Fibroblast of lung (primary cell): ENCODE results near the gene SETBP1. TPM values are rescaled to one million over a fixed set of nuclear protein-coding genes. Genes with fewer than 3 reads are reported as not detected.

ENCODE experiments used
- DNase-seq, 2 donors: peaks; one replicate each; pipeline versions ENCODE4 v3.0.0 to v3.0.0-alpha.2; 2010; ENCODE audit warnings: low read depth in 2 of 2
- H2AFZ ChIP-seq: 2 replicates; pipeline ENCODE4 v1.5.1; 2012; ENCODE audit warnings: low read length, control low read depth, inconsistent platforms
- H3K27ac ChIP-seq: 2 replicates; pipeline ENCODE4 v1.5.1; 2011; ENCODE audit warnings: low read length, control low read depth; ENCODE audit not compliant: insufficient read depth
- H3K27me3 ChIP-seq: 2 replicates; pipeline ENCODE4 v1.5.1; 2011; ENCODE audit warnings: mild to moderate bottlenecking, low read length; ENCODE audit not compliant: control insufficient read depth, insufficient read depth
- H3K36me3 ChIP-seq: 2 replicates; pipeline ENCODE4 v1.5.1; 2011; ENCODE audit warnings: low read length; ENCODE audit not compliant: control insufficient read depth, insufficient read depth
- H3K4me1 ChIP-seq: 2 replicates; pipeline ENCODE4 v1.5.1; 2011; ENCODE audit warnings: low read length; ENCODE audit not compliant: control insufficient read depth, insufficient read depth; ENCODE audit errors: extremely low read depth
- H3K4me2 ChIP-seq: 2 replicates; pipeline ENCODE4 v1.5.1; 2011; ENCODE audit warnings: low read length, control low read depth; ENCODE audit not compliant: insufficient read depth; ENCODE audit errors: extremely low read depth
- H3K4me3 ChIP-seq, 4 experiments: fragments of 200-600 bp in 1 of 4; sonication (generic) in 1 of 4; replicated peaks in 1 of 4; 2 replicates each; pipeline ENCODE4 v1.5.1; 2011 to 2016; ENCODE audit warnings: low read length in 4 of 4, low read depth in 3 of 4, mild to moderate bottlenecking in 3 of 4, control low read depth in 2 of 4, inconsistent platforms in 1 of 4, mixed read lengths in 1 of 4; ENCODE audit not compliant: insufficient read depth in 1 of 4; ENCODE audit errors: control extremely low read depth in 1 of 4
- H3K79me2 ChIP-seq: 2 replicates; pipeline ENCODE4 v1.5.1; 2012; ENCODE audit warnings: mild to moderate bottlenecking, low read length, inconsistent platforms; ENCODE audit not compliant: control insufficient read depth, insufficient read depth
- H3K9ac ChIP-seq: 2 replicates; pipeline ENCODE4 v1.5.1; 2011; ENCODE audit warnings: mild to moderate bottlenecking, low read length, control low read depth; ENCODE audit not compliant: insufficient read depth
- H3K9me3 ChIP-seq: 2 replicates; pipeline ENCODE4 v1.5.1; 2012; ENCODE audit warnings: low read depth, low read length; ENCODE audit not compliant: control insufficient read depth, insufficient read depth
- H4K20me1 ChIP-seq: 2 replicates; pipeline ENCODE4 v1.5.1; 2011; ENCODE audit warnings: low read length; ENCODE audit not compliant: control insufficient read depth, insufficient read depth; ENCODE audit errors: extremely low read depth
- EZH2 ChIP-seq: IDR thresholded peaks from 2 replicates; pipeline ENCODE4 v1.5.1; 2012; ENCODE audit warnings: low read length, control low read depth, mild to moderate bottlenecking; ENCODE audit errors: missing control alignments
- polyA plus RNA-seq, 2 donors: library from polyadenylated mRNA; depleted of rRNA in 1 of 2; stranded (reverse) in 1 of 2; unstranded in 1 of 2; fragments of >200 nt; gene quantifications; 2 replicates each; pipeline ENCODE4 v1.2.1, GENCODE V29; 2011 to 2012; ENCODE audit warnings: missing spikeins in 1 of 2
- total RNA-seq: library from RNA; depleted of rRNA; stranded (reverse); fragments of >200 nt; gene quantifications from 2 replicates; pipeline ENCODE4 v1.2.1, GENCODE V29; 2014
- TF ChIP-seq, protein P1 (sequence below), 2 donors: IDR thresholded peaks in 1 of 2; conservative IDR thresholded peaks in 1 of 2; 1 replicate in 1 of 2; 2 replicates in 1 of 2; pipeline ENCODE4 v1.5.1; 2011 to 2012; ENCODE audit warnings: low read length in 2 of 2, control low read depth in 1 of 2, inconsistent platforms in 1 of 2, low read depth in 1 of 2, mild to moderate bottlenecking in 1 of 2

SETBP1 gene
- total and polyA plus RNA-seq, 2 donors (not counting 1 experiment from before 2014, with no cell fraction given) = 4.5 to 5.4 TPM

DNA sequence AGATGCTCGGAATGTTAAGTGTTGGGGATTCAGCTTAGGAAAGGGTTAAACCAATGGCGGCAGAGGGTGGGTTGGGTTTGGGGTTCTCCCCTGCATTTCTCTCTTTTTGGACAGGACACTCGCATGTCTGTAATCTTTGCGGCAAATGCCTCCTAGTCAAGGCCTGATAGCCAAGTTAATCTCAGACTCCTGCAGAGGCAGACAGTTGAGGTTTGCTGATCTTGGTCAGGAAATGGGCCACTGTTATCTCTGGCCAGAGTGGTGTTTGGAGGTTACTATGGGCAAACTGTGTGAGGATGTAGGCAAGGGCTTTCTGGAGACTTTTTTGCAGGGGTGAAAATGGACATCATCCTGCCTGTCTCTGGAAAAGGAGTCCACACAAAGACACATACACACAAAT, 188.8 kb downstream of the SETBP1 start:
- no peaks in the 10 kb centered on the region for H3K79me2 ChIP-seq
- no peak overlapping the region for H3K9ac ChIP-seq
- H3K27me3 ChIP-seq = no peaks in the 10 kb centered on the region
- H2AFZ ChIP-seq = no peak overlapping the region
- H4K20me1 ChIP-seq = no peaks in the 10 kb centered on the region
- no peak overlapping the region for H3K4me3 ChIP-seq
- TF ChIP-seq, protein P1, sequence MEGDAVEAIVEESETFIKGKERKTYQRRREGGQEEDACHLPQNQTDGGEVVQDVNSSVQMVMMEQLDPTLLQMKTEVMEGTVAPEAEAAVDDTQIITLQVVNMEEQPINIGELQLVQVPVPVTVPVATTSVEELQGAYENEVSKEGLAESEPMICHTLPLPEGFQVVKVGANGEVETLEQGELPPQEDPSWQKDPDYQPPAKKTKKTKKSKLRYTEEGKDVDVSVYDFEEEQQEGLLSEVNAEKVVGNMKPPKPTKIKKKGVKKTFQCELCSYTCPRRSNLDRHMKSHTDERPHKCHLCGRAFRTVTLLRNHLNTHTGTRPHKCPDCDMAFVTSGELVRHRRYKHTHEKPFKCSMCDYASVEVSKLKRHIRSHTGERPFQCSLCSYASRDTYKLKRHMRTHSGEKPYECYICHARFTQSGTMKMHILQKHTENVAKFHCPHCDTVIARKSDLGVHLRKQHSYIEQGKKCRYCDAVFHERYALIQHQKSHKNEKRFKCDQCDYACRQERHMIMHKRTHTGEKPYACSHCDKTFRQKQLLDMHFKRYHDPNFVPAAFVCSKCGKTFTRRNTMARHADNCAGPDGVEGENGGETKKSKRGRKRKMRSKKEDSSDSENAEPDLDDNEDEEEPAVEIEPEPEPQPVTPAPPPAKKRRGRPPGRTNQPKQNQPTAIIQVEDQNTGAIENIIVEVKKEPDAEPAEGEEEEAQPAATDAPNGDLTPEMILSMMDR (conservative IDR thresholded peaks at IDR 0.05 in 1 of 2, IDR thresholded peaks at IDR 0.05 in 1 of 2; ENCODE audit: low read depth in 1 of 2, low read length in 2 of 2) = no peak
- TF ChIP-seq EZH2 = no peak
- H3K4me2 ChIP-seq = no peak overlapping the region
- H3K36me3 ChIP-seq = no peaks in the 10 kb centered on the region
- H3K9me3 ChIP-seq = no peaks in the 10 kb centered on the region
- DNase-seq = no peak
- H3K27ac ChIP-seq = no peak overlapping the region
- H3K4me1 ChIP-seq = no peaks in the 10 kb centered on the region

DNA sequence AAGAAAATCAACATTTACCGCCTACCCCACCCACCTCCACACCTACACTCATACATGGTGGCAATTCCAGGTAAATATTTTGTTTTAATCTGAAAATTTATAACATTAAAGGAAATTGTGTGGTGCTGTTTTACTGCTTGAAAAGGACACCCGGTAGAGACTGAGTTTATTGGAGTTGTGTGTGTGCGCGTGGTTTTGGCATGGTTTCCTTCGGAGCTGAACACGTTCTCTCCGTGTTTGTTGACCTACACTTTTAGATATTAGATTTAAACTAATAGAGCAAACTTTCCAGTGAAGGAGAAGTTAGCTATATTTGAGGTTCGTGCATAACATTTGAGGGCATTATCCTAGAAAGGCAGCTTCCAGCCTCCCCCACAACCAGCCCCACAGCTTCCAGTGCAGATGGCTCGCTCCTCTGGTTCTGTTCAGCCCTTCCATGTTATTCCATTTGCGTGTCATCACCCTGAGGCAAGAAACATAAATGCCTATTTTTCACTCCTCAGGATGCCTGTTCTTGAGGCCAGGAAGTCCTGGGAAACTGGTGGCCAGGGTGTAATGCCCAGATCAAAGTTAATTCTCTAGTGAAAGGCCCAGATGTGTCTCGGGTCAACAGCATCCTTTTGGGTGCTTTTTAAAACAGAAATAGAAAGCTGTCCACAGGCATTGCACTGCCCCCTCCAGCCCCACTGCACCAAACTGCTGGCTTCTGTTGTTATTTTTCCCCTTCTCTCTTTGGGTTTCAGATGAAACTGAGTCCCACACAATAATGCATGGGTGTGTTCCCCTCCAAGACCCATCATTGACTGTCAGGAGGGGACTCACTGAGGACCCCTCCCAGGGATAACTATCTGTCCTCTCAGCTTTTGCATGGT, 190.2 kb downstream of the SETBP1 start:
- Histone ChIP-seq H3K36me3 (no peaks in the 10 kb centered on the region), H3K27ac (no peak overlapping the region), H3K9ac (no peak overlapping the region), H2AFZ (no peak overlapping the region), H3K4me3 (no peak overlapping the region), H3K27me3 (no peaks in the 10 kb centered on the region), H4K20me1 (no peaks in the 10 kb centered on the region), H3K9me3 (no peaks in the 10 kb centered on the region), H3K79me2 (no peaks in the 10 kb centered on the region), H3K4me1 (no peaks in the 10 kb centered on the region), H3K4me2 (no peak overlapping the region)
- no peak for TF ChIP-seq EZH2
- TF ChIP-seq, protein P1 (conservative IDR thresholded peaks at IDR 0.05 in 1 of 2, IDR thresholded peaks at IDR 0.05 in 1 of 2; ENCODE audit: low read depth in 1 of 2, low read length in 2 of 2) = no peak
- DNase-seq = no peak

DNA sequence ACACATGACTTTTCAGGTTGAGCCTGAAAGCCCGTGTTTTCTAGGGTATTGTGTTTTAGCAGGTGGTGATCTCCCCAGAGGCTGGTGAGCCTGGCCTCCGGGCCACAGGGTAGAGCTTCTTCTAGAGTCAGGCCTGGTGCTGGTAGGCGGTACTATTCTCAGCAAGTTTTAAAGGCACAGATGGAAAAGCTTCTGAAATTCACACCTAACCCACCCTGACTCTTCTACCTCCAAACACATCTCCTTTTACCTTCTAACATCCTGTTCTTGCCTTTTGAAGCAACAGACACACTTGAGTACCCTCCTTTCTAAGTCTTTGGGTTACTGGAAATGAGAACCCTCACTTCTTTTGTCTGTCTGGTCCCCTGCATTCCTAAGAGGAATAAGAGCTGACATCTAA, 191.1 kb downstream of the SETBP1 start:
- no peaks in the 10 kb centered on the region for H3K79me2 ChIP-seq
- no peak overlapping the region for H3K27ac ChIP-seq
- H3K9me3 ChIP-seq = no peaks in the 10 kb centered on the region
- no peaks in the 10 kb centered on the region for H3K36me3 ChIP-seq
- H3K4me3 ChIP-seq = no peak overlapping the region
- H3K4me2 ChIP-seq = no peak overlapping the region
- no peaks in the 10 kb centered on the region for H3K4me1 ChIP-seq
- no peak overlapping the region for H2AFZ ChIP-seq
- TF ChIP-seq, protein P1 (conservative IDR thresholded peaks at IDR 0.05 in 1 of 2, IDR thresholded peaks at IDR 0.05 in 1 of 2; ENCODE audit: low read depth in 1 of 2, low read length in 2 of 2) = no peak
- TF ChIP-seq EZH2 = no peak
- H4K20me1 ChIP-seq = no peaks in the 10 kb centered on the region
- DNase-seq = no peak
- H3K9ac ChIP-seq = no peak overlapping the region
- no peaks in the 10 kb centered on the region for H3K27me3 ChIP-seq
